GM21529 (cell line): ENCODE measurements around the gene SPINT1.
A peak's percentile ranks its signal among the peaks of the same experiment; 100 is the strongest.

ENCODE experiments used
- ATAC-seq: cut with Tn5 transposase; IDR thresholded peaks from one replicate; pipeline ENCODE4 v1.9.1; 2021; ENCODE audit not compliant: unreplicated experiment

SPINT1 gene, protein sequence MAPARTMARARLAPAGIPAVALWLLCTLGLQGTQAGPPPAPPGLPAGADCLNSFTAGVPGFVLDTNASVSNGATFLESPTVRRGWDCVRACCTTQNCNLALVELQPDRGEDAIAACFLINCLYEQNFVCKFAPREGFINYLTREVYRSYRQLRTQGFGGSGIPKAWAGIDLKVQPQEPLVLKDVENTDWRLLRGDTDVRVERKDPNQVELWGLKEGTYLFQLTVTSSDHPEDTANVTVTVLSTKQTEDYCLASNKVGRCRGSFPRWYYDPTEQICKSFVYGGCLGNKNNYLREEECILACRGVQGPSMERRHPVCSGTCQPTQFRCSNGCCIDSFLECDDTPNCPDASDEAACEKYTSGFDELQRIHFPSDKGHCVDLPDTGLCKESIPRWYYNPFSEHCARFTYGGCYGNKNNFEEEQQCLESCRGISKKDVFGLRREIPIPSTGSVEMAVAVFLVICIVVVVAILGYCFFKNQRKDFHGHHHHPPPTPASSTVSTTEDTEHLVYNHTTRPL

DNA sequence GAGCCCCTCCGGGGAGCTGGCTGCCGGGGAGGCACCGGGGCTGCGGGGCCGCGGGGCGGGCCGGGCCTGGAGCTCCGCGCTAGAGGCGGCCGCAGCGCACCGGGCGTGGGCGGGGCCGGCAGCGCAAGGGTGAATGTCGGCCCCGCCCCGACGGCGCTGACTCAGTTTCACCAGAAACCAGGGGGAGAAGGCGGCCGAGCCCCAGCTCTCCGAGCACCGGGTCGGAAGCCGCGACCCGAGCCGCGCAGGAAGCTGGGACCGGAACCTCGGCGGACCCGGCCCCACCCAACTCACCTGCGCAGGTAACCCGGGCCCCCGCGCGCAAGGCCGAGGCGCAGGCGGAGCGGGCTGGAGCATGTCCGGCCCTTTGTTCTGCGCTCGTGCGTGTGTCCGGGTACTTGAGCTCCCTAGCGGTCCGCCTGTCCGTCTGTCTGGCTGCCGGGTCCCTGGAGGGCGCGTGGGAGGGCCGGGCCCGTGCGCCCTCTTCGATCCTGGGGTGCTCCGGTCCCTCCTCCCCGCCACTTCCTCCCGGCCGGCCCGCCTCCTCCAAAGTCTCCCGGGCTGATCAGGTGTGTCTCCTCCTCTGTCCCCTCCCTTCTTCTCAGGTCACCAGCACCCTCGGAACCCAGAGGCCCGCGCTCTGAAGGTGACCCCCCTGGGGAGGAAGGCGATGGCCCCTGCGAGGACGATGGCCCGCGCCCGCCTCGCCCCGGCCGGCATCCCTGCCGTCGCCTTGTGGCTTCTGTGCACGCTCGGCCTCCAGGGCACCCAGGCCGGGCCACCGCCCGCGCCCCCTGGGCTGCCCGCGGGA lies at the start of gene SPINT1:
Gene SPINT1, plus strand, starts transcription at position 164 of the 811 bp plus-strand sequence. Its CDS starts 507 bp downstream, at position 671.
- ATAC-seq: no peak

DNA sequence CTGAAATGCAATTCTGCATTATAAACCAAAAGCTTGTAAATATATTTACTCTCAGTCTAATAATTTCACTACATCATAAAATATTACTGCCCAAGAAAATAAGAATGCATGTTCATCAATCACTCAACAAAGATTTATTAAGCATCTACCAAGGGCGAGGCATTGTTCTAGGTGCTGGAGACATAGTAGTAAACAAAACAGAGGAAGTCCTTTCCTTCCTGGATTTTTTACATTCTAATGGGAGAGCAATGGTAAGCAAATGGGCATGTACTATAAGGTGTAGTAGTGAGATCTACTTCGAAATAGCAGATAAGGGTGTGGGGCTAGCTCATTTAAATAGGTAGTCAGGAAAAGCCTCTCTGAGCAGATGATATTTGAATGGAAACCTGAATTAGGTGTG lies 47.8 kb upstream of the SPINT1 start:
- no peak for ATAC-seq

DNA sequence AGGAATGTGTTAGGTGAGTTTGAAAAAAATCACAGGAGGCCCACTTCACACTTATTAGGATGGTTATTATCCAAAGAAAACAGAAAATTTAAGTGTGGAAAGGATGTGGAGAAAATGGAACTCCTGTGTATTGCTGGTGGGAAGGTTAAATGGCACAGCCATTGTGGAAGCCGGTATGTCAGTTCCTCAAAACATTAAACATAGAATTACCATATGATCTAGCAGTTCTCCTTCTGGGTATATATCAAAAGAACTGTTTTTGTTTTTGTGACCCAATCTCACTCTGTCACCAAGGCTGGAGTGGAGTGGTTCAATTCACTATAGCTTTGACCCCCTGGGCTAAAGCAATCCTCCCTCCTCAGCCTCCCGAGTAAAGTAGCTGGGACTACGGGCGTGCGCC lies 47.3 kb upstream of the SPINT1 start:
- ATAC-seq: no peak

DNA sequence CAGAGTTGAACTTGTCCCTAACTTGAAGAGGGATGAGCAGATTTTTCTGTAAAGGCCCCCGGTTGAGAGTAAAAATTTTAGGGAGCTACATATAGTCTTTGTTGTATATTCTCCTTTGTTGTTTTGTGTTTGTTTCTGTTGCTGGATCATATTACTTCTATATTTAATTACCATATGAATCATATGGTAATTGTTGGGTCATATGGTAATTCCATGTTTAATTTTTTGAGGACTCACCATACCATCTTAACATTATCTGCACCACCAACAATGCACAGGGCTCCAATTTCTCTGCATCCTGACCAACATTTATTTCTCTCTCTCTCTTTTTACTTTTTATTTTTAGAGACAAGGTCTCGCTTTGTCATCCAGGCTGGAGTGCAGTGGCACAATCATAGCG lies 44.3 kb upstream of the SPINT1 start:
- ATAC-seq: no peak

DNA sequence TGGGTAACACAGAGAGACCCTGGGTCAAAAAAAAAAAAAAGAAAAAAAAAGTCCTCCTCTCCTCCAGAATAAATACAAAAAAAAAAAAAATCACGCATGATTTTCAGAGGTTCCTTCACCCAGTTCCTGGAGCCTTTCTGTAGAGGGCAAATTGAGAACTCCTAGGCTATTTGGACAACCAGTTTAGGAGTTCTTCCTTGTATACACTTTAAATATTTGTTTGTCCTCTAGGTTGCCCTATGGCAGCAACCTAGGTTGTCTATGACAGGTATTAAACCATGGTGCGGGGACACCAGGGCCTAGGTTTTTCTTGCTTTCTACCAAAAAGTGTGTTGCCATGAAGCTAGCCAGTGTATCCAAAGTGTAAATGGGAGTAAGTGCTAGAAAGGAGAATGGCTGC lies 40.8 kb upstream of the SPINT1 start:
- ATAC-seq: no peak

DNA sequence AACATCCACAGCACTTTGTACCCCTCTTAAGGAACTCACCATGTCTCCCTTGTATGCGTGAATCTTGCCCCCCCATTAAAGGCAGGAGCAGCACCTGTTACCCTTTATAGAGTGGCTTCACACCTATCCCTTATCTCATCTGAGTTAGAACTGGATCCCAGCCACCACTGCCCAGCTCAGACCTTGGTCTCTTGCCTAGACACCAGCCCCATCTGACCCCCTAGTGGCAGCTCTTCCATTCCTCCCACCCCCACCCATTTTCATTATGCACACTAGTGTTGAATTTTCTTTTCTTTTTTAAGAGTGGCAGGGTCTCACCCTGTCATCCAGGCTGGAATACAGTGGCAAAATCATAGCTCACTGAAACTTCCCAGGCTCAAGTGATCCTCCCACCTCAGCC lies 40.2 kb upstream of the SPINT1 start:
- no peak for ATAC-seq

DNA sequence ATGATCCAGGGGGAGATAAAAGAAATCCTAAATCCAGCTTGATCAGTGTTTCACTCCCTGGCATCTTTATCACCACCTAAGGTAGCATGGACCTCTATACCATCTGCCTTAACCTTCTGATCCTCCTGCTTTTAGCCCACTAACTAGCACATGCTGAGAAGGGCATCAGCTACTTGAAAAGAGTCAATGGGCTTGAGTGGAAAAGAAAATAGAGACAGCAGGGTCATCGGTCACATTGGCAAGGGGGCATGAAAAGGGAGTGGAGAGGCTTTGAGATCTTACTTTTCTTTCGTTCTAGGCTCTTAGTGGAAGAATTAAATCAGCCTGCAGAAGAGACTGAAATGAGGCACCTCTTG lies 37.2 kb upstream of the SPINT1 start:
- no peak for ATAC-seq

DNA sequence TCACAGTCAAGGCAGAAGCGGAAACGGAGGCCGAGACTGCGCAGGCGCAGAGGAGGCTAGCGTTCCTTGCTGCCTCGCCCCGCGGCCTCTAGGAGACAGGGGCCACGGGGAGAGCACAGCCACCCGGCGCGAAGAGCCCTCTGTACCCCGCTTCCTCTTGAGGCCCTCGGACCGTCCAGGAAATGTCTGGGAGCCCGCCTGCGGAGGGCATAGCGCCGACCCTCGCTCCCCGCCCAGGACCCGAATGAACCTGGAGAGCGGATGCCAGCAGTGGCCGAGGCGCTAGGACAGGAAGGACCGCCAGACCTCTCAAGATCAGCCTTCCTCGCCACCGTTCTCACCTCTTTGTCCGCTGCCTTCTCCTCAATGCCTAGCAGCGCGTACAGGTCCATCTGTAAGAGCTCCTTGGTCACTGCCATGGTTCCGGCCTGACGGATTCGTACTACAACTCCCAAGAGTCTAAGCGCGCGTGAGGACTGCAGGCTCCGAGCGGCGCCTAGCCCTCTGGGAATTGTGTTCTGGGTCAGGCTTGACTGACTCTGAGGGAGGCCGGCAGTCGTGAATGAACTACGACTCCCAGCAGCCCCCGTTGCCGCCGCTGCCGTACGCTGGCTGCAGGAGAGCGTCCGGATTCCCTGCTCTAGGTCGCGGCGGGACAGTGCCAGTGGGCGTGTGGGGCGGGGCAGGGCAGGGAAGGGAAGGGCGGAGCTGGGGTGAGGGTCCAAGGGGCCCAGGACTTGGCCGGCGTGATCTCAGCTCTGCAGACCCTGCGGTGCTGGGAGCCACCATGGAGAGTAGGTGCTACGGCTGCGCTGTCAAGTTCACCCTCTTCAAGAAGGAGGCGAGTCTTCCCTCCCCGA lies 36.6 kb upstream of the SPINT1 start, which contains the start of the genes DNAJC17 and ZFYVE19:
Gene DNAJC17, minus strand, starts transcription at position 446 of the 860 bp plus-strand sequence. Its CDS starts 27 bp downstream, at position 419.
Gene ZFYVE19, plus strand, starts transcription at position 62 of the 860 bp plus-strand sequence. Its CDS starts 501 bp downstream, at position 563.
- ATAC-seq: peak; percentile 94

DNA sequence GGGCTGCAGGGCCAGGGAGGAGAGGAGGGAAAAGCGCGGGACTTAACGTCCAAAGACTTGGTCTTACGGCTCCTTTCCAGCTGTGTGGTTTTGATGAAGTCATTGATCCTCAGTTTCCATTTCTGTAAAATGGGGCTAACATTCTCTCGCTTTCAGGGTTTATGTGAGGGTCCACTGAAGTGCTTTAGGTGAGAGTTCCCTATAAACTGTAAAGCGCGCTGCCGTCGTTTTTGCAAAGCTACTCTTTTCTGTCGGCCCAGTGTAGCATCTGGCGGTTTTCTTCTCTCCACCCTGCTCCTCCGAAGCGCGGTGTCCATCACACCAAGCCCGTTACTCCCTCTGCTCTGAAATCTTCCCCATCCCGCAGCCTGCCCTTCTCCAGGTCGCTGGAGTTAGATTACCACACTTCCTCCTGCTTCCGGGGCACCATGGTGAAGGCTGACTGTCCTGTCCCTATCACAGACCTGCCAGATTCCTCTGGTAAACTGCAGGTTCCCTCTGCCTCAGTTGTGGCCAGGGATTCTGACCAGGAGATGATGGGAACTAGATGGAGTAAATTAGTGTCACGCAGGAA lies 35.9 kb upstream of the SPINT1 start:
- no peak for ATAC-seq

DNA sequence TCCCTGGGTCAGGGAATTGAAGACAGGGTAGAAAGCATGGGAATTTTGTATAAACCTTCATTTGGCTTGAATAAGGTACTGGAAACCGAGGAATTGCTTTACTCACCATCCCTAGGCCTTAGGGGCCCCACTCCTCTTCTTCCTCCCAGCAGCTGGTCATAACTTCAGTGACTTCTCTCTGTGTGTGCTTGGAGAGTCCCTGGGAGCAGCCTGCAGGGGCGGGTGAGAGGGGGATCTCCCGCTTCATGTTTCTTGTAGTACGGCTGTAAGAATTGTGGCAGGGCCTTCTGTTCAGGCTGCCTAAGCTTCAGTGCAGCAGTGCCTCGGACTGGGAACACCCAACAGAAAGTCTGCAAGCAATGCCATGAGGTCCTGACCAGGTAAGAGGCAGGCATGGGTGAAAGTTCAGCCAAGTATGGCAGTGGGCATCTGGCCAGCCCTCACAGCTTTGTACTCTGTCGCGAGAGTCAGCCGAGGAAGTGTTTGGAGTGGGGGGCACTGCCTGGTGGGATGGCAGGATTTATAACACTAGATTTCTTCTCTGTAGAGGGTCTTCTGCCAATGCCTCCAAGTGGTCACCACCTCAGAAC lies 34.9 kb upstream of the SPINT1 start:
- ATAC-seq: no peak

DNA sequence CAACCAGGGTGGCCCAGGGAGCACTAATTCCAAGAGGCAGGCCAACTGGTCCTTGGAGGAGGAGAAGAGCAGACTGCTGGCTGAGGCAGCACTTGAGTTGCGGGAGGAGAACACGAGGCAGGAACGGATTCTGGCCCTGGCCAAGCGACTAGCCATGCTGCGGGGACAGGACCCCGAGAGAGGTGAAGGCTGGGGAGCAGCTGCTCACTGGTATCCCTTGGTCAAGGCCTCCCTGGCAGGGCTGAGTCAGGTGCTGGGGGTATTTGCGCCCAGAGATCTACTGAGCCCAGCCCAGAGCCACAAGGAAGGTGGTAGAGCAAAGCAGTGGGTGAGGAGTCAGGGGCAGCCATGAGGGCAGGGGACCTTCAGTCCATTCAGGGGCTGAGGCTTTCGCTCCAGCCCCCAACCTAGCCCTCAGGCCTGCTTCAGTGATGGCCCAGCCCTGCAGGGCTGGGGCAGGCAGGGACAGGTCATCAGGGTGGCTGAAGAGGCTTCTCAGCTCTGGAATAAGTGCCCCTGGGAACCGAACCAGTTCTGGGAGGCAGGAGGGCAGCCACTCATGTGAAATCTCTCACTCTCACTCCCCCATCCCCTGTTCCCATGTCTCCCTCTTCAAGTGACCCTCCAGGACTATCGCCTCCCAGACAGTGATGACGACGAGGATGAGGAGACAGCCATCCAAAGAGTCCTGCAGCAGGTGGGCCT lies 31.0 kb upstream of the SPINT1 start:
- no peak for ATAC-seq

DNA sequence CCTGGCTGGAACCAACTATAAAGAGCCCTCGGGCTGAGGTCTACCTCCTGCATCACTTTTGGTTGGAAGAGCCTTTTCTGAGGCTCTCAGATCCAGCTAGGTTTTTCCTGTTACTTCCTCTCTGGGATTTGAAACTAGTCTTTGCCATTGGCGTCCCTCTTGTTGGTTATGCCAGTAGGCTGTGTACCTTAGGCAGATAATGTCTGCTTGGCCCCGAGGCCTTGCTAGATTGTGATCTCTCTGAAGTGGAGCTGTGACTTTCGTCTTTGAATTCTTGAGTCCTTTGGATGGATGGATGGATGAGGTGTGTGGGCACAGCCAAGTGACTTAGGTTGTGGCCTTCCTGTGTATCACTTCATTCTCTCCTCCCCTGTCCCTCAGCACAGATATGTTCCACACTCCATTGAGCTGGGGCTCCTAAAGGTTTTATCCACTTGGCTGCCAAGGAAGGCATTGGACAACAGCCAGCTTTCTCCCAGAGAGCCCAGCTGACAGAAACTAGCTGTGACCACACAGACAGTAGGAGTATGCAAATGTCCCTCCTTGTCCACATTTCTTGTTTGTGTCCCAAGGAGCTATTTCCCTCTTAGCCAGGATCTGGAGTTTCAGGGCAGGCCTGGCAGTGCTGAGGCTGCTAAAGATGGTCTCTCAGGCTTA lies 28.7 kb upstream of the SPINT1 start:
- no peak for ATAC-seq

DNA sequence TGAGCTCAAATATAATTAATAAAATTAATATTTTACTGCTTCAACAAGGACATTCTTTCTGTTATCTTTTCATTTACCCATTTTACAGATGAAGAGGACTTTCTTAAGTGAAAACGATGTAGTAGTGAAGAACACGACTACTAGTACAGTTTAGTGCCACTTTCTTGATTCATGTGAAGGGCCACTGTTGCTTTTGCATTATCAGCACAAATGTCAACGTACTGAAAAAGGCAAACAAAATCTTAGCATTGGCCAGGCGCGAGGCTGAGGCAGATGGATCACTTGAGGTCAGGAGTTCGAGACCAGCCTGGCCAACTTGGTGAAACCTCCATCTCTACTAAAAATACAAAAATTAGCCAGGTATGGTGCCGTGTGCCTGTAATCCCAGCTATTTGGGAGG lies 24.8 kb upstream of the SPINT1 start:
- ATAC-seq: no peak

DNA sequence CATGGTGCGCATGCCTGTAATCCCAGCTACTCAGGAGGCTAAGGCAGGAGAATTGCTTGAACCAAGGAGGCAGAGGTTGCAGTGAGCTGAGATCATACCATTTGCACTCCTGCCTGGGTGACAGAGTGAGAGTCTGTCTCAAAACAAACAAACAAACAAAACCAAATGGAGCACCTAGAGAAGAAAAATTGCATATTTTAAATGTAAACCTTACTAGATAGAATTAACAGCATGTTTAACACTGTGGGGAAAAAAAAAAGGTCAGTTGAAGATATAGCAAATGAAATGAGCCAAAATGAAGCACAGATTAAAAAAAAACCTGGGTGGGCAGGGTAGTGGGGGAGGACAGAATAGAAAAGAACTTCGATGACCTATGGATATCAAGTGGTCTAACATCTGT lies 22.7 kb upstream of the SPINT1 start:
- no peak for ATAC-seq

DNA sequence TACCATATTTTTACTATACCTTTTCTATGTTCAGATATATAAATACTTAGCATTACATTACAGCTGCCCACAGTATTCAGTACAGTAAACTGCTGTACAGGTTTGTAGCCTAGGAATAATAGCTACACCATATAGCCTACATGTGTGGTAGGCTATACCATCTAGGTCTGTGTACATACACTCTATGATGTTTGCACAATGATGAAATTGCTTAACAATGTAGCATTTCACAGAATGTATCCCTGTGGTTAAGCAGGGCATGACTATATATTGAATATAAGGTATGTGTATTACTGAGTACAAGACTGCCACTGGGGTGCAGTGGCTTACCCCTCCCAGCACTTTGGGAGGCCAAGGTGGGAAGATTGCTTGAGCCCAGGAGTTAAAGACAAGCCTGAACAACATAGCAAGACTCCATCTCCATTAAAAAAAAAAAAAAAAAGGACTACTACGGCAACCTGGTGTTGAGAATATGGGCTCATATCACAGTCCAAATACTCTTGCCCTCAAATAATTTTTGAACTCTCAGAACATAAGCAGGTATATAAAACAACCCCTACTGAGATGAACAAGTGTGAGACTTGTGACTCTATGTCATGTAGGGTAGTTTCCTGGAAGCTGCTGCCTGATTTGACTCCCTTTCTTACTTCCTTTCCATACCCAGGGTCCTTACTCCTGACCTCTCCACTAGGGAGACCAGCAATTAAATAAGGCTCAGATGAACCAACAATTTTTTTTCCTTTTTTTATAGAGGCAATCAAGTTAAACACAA lies 20.1 kb upstream of the SPINT1 start:
- no peak for ATAC-seq

DNA sequence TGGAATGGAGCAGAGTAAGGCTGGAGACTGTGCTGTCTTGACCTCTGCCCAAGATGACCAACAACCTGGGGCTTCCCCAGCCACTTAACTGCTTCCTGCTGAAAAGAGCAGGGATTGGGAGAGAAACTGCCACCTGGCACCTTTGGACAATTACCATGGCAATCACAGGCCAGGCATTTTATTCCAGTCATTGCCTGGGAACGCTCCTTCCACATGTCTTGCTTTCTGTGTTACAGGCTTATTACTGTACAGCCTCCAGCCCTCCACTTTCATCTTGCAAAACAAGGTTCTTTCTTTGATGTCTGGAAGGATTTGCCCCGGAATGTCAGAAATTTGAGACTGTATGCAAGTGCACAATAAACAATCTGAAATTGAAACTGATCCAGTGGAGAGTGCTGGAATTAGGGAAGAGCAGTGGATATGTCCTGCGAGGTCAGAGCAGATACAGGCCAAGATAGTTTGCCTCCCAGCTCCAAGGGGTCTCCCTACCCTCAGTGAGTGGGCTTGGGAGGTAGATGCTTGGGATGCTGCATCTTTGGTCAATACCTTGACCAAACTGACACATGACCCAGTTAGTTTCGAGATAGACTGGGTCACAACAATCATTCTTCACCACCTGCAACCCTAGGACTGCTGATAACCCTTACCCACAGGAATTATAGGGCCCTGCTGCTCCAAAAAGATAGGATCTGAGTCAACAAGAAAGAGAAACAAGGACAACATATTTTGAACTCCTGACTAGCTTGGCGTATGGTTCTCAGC lies 18.0 kb upstream of the SPINT1 start:
- no peak for ATAC-seq

DNA sequence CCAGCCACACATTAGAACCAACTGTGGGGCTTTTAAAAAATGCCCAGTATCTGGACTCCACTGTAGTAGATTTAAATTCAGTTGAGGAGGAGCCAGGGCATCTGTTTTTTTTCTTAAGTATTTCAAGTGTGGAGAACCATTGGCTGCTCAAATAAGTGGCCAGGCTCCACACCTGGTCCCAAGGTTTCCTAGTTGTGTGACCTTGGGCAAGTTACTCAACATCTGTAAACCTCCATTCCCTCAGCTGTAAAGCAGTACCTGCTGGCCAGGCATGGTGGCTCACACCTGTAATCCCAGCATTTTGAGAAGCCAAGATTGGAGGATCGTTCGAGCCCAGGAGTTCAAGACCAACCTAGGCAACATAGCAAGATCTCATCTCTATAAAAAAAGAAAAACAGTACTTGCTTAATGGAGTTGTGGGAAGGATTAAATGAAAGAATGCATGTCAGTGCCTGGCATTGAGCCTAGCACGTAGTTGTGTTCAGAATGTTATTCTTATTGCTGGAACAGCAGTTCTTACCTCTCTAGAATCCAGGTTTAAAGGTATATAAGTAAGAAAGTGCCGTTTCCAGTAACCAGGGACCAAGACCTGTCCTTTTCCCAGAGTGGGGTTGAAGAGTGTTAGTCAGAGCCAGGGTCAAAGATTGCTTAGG lies 17.3 kb upstream of the SPINT1 start:
- no peak for ATAC-seq
